HCT116 (cell line): ENCODE results near the gene ARSB. TPM values are rescaled to one million over a fixed set of nuclear protein-coding genes. Genes with fewer than 3 reads are reported as not detected.

Source experiments
- ATAC-seq: fragments of 200-7000 bp; cut with Tn5 transposase; 2 replicates; pipeline ENCODE4 v1.9.1; 2020; ENCODE audit warnings: mild to moderate bottlenecking, moderate library complexity
- BruUV-seq: library from RNA; stranded (reverse); fragments of 400-500 nt; replicated peaks from 2 replicates; lab custom pipeline; 2021; lab: Mats Ljungman, UMichigan
- CTCF ChIA-PET: fragments of 300-600 bp; sonication (Branson Sonifier 250); formaldehyde crosslinking; loops from one replicate; lab custom pipeline; 2021; ENCODE audit warnings: antibody characterized with exemption; lab: Charles Lee
- POLR2A ChIA-PET: fragments of 300-600, 350-600 bp; sonication (Branson Sonifier 250); formaldehyde crosslinking; loops from one replicate; lab custom pipeline; 2021; ENCODE audit warnings: antibody characterized with exemption; lab: Charles Lee
- RAD21 ChIA-PET, 2 experiments: fragments of 300-600 bp; sonication (Branson Sonifier 250); formaldehyde crosslinking; loops; one replicate each; lab custom pipeline; 2023; ENCODE audit warnings: low total read pairs in 2 of 2; ENCODE audit not compliant: uncharacterized antibody in 2 of 2, unreplicated experiment in 2 of 2, low non-redundant PET in 1 of 2; lab: Charles Lee
- DNase-seq: peaks from one replicate; pipeline ENCODE4 v3.0.0-alpha.2; 2010; ENCODE audit warnings: low read depth, low spot score
- H2AFZ ChIP-seq: fragments of 200-600 bp; shearing (Covaris generic), sonication (generic); 2 replicates; pipeline ENCODE4 v1.6.1; 2017; ENCODE audit warnings: low read depth, mixed run types, mixed read lengths, antibody characterized with exemption, low read length; ENCODE audit not compliant: poor library complexity, severe bottlenecking
- H3K27ac ChIP-seq: 2 replicates; pipeline ENCODE4 v1.5.1; 2012; ENCODE audit warnings: low read depth, low read length
- H3K27me3 ChIP-seq: fragments of 200-600 bp; sonication (generic); 2 replicates; pipeline ENCODE4 v1.6.1; 2016; ENCODE audit warnings: mixed run types, low read length, mixed read lengths; ENCODE audit not compliant: insufficient read depth
- H3K36me3 ChIP-seq, 2 experiments: fragments of 200-500 bp in 1 of 2; fragments of 200-600 bp in 1 of 2; sonication (Bioruptor generic) in 1 of 2; sonication (generic) in 1 of 2; 2 replicates each; pipeline versions ENCODE4 v1.5.1 to v1.6.1; 2014 to 2016; ENCODE audit warnings: low read length in 2 of 2, inconsistent platforms in 1 of 2, mixed read lengths in 1 of 2, mixed run types in 1 of 2; ENCODE audit not compliant: insufficient read depth in 2 of 2, control insufficient read depth in 1 of 2
- H3K4me1 ChIP-seq, 2 experiments: fragments of 200-600 bp in 1 of 2; sonication (generic) in 1 of 2; 2 replicates each; pipeline versions ENCODE4 v1.5.1 to v1.6.1; 2012 to 2017; ENCODE audit warnings: low read length in 2 of 2, inconsistent platforms in 1 of 2, mild to moderate bottlenecking in 1 of 2, mixed read lengths in 1 of 2, mixed run types in 1 of 2, moderate library complexity in 1 of 2; ENCODE audit not compliant: insufficient read depth in 2 of 2, control insufficient read depth in 1 of 2
- H3K4me2 ChIP-seq: fragments of 200-600 bp; sonication (generic); 2 replicates; pipeline ENCODE4 v1.6.1; 2017; ENCODE audit warnings: mixed run types, low read length, mixed read lengths
- H3K4me3 ChIP-seq, 2 experiments: fragments of 200-600 bp in 1 of 2; sonication (generic) in 1 of 2; replicated peaks in 1 of 2; 2 replicates each; pipeline ENCODE4 v1.5.1; 2011 to 2016; ENCODE audit warnings: low read length in 2 of 2, control low read depth in 1 of 2, low read depth in 1 of 2, mild to moderate bottlenecking in 1 of 2, mixed read lengths in 1 of 2, mixed run types in 1 of 2
- H3K79me2 ChIP-seq: fragments of 200-600 bp; sonication (generic); 2 replicates; pipeline ENCODE4 v1.6.1; 2017; ENCODE audit warnings: mild to moderate bottlenecking, mixed run types, low read length, moderate library complexity, mixed read lengths; ENCODE audit not compliant: insufficient read depth
- H3K9ac ChIP-seq: fragments of 200-600 bp; sonication (generic); 2 replicates; pipeline ENCODE4 v1.6.1; 2016; ENCODE audit warnings: low read length, mixed read lengths
- H3K9me2 ChIP-seq: fragments of 200-600 bp; sonication (generic), shearing (Covaris generic); 2 replicates; pipeline ENCODE4 v1.6.1; 2017; ENCODE audit warnings: mixed run types, mild to moderate bottlenecking, moderate library complexity; ENCODE audit not compliant: insufficient read depth
- H3K9me3 ChIP-seq, 2 experiments: fragments of 200-500 bp in 1 of 2; fragments of 200-600 bp in 1 of 2; sonication (Bioruptor generic) in 1 of 2; sonication (generic) in 1 of 2; 2 replicates each; pipeline ENCODE4 v1.6.1; 2014 to 2017; ENCODE audit warnings: low read length in 2 of 2, mixed read lengths in 2 of 2, inconsistent platforms in 1 of 2, low read depth in 1 of 2, mild to moderate bottlenecking in 1 of 2, mixed run types in 1 of 2, moderate library complexity in 1 of 2; ENCODE audit not compliant: control insufficient read depth in 1 of 2, insufficient read depth in 1 of 2
- H4K20me1 ChIP-seq: fragments of 200-600 bp; sonication (generic), shearing (Covaris generic); 2 replicates; pipeline ENCODE4 v1.6.1; 2017; ENCODE audit warnings: mixed run types, mild to moderate bottlenecking, moderate library complexity; ENCODE audit not compliant: insufficient read depth
- CBX3 ChIP-seq: IDR thresholded peaks from 2 replicates; pipeline ENCODE4 v1.6.1; 2012; ENCODE audit warnings: low read depth
- CEBPB ChIP-seq: IDR thresholded peaks from 2 replicates; pipeline ENCODE4 v1.6.1; 2012; ENCODE audit warnings: low read depth
- ELF1 ChIP-seq: IDR thresholded peaks from 2 replicates; pipeline ENCODE4 v1.6.1; 2012; ENCODE audit warnings: low read depth, borderline replicate concordance
- EZH2 ChIP-seq: fragments of 200-600 bp; sonication (generic); IDR thresholded peaks from 2 replicates; pipeline ENCODE4 v1.6.1; 2017; ENCODE audit warnings: antibody characterized with exemption, mixed run types
- EZH2phosphoT487 ChIP-seq: fragments of 200-600 bp; IDR thresholded peaks from 2 replicates; pipeline ENCODE4 v1.6.1; 2018; ENCODE audit warnings: antibody characterized with exemption, borderline replicate concordance
- FOSL1 ChIP-seq: IDR thresholded peaks from 2 replicates; pipeline ENCODE4 v1.6.1; 2012; ENCODE audit warnings: low read depth
- MAX ChIP-seq: IDR thresholded peaks from 2 replicates; pipeline ENCODE4 v1.6.1; 2012
- POLR2A ChIP-seq: IDR thresholded peaks from 2 replicates; pipeline ENCODE4 v1.7.0; 2011; ENCODE audit warnings: borderline replicate concordance; ENCODE audit not compliant: insufficient read depth, insufficient read length; ENCODE audit errors: extremely low read depth
- RAD21 ChIP-seq: IDR thresholded peaks from 2 replicates; pipeline ENCODE4 v1.6.1; 2012; ENCODE audit warnings: low read depth, mild to moderate bottlenecking
- REST ChIP-seq: IDR thresholded peaks from 2 replicates; pipeline ENCODE4 v1.6.1; 2012; ENCODE audit warnings: low read depth
- SIN3A ChIP-seq: IDR thresholded peaks from 2 replicates; pipeline ENCODE4 v1.6.1; 2012; ENCODE audit warnings: low read depth
- SP1 ChIP-seq: IDR thresholded peaks from 2 replicates; pipeline ENCODE4 v1.6.1; 2012; ENCODE audit warnings: low read depth
- SRF ChIP-seq: IDR thresholded peaks from 2 replicates; pipeline ENCODE4 v1.6.1; 2012; ENCODE audit warnings: low read depth
- TCF7L2 ChIP-seq: IDR thresholded peaks from 2 replicates; pipeline ENCODE4 v1.7.0; 2011; ENCODE audit warnings: borderline replicate concordance, inconsistent platforms; ENCODE audit not compliant: insufficient read depth, insufficient read length; ENCODE audit errors: extremely low read depth
- YY1 ChIP-seq: IDR thresholded peaks from 2 replicates; pipeline ENCODE4 v1.6.1; 2011; ENCODE audit warnings: low read length, low read depth, moderate library complexity, mild to moderate bottlenecking; ENCODE audit not compliant: insufficient replicate concordance; ENCODE audit errors: extremely low read depth
- ZFX ChIP-seq: fragments of 450-650 bp; IDR thresholded peaks from 2 replicates; pipeline ENCODE4 v1.6.1; 2017
- intact Hi-C: fragments of 100-400 bp; cut with micrococcal nuclease; formaldehyde crosslinking; loops from 2 replicates; pipeline ENCODE4 v1.10.0; 2022
- total RNA-seq: library from RNA; stranded (reverse); gene quantifications from one replicate; pipeline ENCODE4 v1.2.1, GENCODE V29; 2021; ENCODE audit not compliant: unreplicated experiment
- TF ChIP-seq, protein P1 (sequence below): IDR thresholded peaks from 2 replicates; pipeline ENCODE4 v1.6.1; 2012
- TF ChIP-seq, protein P2 (sequence below): IDR thresholded peaks from 2 replicates; pipeline ENCODE4 v1.6.1; 2011; ENCODE audit warnings: mild to moderate bottlenecking, low read length, moderate library complexity; ENCODE audit not compliant: insufficient replicate concordance; ENCODE audit errors: extremely low read depth

ARSB gene
- total RNA-seq, 1 experiment from 2014 or later = 4.8 TPM

GRCh38 chr5:78995521-78996007 is 10.5 kb upstream of the ARSB start:
- no peaks in the 10 kb centered on the region for H3K27me3 ChIP-seq
- no peaks in the 10 kb centered on the region for H3K4me1 ChIP-seq
- CTCF ChIA-PET = interaction anchor here (1.1 kb wide), 1 partner anchor 138 kb away, joined by 3 read pairs; no protein-coding TSS in a partner anchor
- TF ChIP-seq CBX3 = no peak
- TF ChIP-seq POLR2A = no peak
- TF ChIP-seq SRF = no peak
- no peak for TF ChIP-seq EZH2phosphoT487
- no peak for TF ChIP-seq FOSL1
- TF ChIP-seq REST = no peak
- no peak for TF ChIP-seq SIN3A
- no peak for TF ChIP-seq TCF7L2
- TF ChIP-seq EZH2 = no peak
- TF ChIP-seq RAD21 = no peak
- TF ChIP-seq YY1 = no peak
- TF ChIP-seq, protein P1, sequence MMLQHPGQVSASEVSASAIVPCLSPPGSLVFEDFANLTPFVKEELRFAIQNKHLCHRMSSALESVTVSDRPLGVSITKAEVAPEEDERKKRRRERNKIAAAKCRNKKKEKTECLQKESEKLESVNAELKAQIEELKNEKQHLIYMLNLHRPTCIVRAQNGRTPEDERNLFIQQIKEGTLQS = no peak
- no peak for TF ChIP-seq ZFX
- no peak for TF ChIP-seq CEBPB
- no peak for TF ChIP-seq SP1
- no peak for TF ChIP-seq MAX
- TF ChIP-seq, protein P2, sequence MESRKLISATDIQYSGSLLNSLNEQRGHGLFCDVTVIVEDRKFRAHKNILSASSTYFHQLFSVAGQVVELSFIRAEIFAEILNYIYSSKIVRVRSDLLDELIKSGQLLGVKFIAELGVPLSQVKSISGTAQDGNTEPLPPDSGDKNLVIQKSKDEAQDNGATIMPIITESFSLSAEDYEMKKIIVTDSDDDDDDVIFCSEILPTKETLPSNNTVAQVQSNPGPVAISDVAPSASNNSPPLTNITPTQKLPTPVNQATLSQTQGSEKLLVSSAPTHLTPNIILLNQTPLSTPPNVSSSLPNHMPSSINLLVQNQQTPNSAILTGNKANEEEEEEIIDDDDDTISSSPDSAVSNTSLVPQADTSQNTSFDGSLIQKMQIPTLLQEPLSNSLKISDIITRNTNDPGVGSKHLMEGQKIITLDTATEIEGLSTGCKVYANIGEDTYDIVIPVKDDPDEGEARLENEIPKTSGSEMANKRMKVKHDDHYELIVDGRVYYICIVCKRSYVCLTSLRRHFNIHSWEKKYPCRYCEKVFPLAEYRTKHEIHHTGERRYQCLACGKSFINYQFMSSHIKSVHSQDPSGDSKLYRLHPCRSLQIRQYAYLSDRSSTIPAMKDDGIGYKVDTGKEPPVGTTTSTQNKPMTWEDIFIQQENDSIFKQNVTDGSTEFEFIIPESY = no peak
- no peak for TF ChIP-seq ELF1
- TF ChIP-seq, all 23 proteins: peak for 0
- no peaks in the 10 kb centered on the region for H4K20me1 ChIP-seq
- BruUV-seq = no TSS peak
- no peak overlapping the region for H3K27ac ChIP-seq
- no peak for ATAC-seq
- ChIA-PET RAD21 (no interaction called here), POLR2A (no interaction called here)
- no peak for DNase-seq
- intact Hi-C loops = no loop called here
- H2AFZ ChIP-seq = no peak overlapping the region
- no peak overlapping the region for H3K4me3 ChIP-seq
- no peak overlapping the region for H3K4me2 ChIP-seq
- no peaks in the 10 kb centered on the region for H3K36me3 ChIP-seq
- no peaks in the 10 kb centered on the region for H3K79me2 ChIP-seq
- H3K9ac ChIP-seq = no peak overlapping the region
- H3K9me2 ChIP-seq = no peaks in the 10 kb centered on the region
- H3K9me3 ChIP-seq = no peaks in the 10 kb centered on the region
